ENCODE data around the gene CDYL. TPM values are rescaled to one million over a fixed set of nuclear protein-coding genes. Genes with fewer than 3 reads are reported as not detected.

Gene CDYL
- total and polyA plus RNA-seq, 2 of the 4 experiments (the other 2 are of a cell fraction): 14.2 to 92.1 TPM

GRCh38 chr6:4728926-4729325 is 47.3 kb upstream of the CDYL start:
- DNase-seq: no peak
- no peak overlapping the region for H4K91ac ChIP-seq (ENCODE audit: insufficient read depth, low read depth, low read length)
- H3K27me3 ChIP-seq (ENCODE audit: control insufficient read depth, insufficient read depth, low read length): no peaks in the 10 kb centered on the region; the same call in 1 of the 2 replicates
- H2BK20ac ChIP-seq (ENCODE audit: low read depth, low read length): no peak overlapping the region
- H3K4me1 ChIP-seq (ENCODE audit: control insufficient read depth, insufficient read depth, low read length): peaks cover 3% of the 10 kb centered on the region; the same call in 1 of the 2 replicates
- no peak overlapping the region for H2AK5ac ChIP-seq (ENCODE audit: low read depth, low read length)
- H2BK5ac ChIP-seq (ENCODE audit: low read depth, low read length, poor library complexity, severe bottlenecking): no peak overlapping the region
- no peak overlapping the region for H4K5ac ChIP-seq (ENCODE audit: low read depth, low read length)
- H2BK120ac ChIP-seq (ENCODE audit: low read depth, low read length): no peak overlapping the region
- ATAC-seq (ENCODE audit: low read depth): no peak
- H3K4me2 ChIP-seq (ENCODE audit: low read depth, low read length): no peak overlapping the region
- CTCF ChIA-PET: no interaction called here
- H3K23ac ChIP-seq (ENCODE audit: low read depth, low read length): no peak overlapping the region
- no peaks in the 10 kb centered on the region for H3K9me1 ChIP-seq (ENCODE audit: insufficient read depth, low read length)
- BruUV-seq (replicated peaks): no TSS peak
- H4K20me1 ChIP-seq (ENCODE audit: insufficient read depth, low read length): no peaks in the 10 kb centered on the region; the same call in 1 of the 2 replicates
- H3K14ac ChIP-seq (replicated peaks; ENCODE audit: low read depth, low read length): no peak overlapping the region
- no peak overlapping the region for H3K9ac ChIP-seq (ENCODE audit: low read depth, low read length)
- intact Hi-C loops (cut with micrococcal nuclease): no loop called here
- no peak overlapping the region for H3K18ac ChIP-seq (ENCODE audit: low read depth, low read length)
- 46% methylated on average over 2 of the region's 2 CpGs; no CpG with 5 or more reads in 1 of the 2 experiments for WGBS, 2 experiments (ENCODE audit: extremely low coverage in 2 of 2, insufficient read length in 1 of 2)
- TF ChIP-seq MAZ (IDR thresholded peaks at IDR 0.05; ENCODE audit: borderline replicate concordance, low read depth, low read length) (no peak), ELK1 (IDR thresholded peaks at IDR 0.05; ENCODE audit: borderline replicate concordance, low read depth, low read length) (no peak), BHLHE40 (IDR thresholded peaks at IDR 0.05; ENCODE audit: low read depth, low read length) (no peak), FOS (IDR thresholded peaks at IDR 0.05; ENCODE audit: low read depth, low read length) (no peak), RFX5 (IDR thresholded peaks at IDR 0.05; ENCODE audit: low read depth, low read length) (no peak), MXI1 (IDR thresholded peaks at IDR 0.05; ENCODE audit: borderline replicate concordance, low read depth, low read length) (no peak), RCOR1 (IDR thresholded peaks at IDR 0.05; ENCODE audit: insufficient replicate concordance, low read length) (no peak), SMC3 (IDR thresholded peaks at IDR 0.05; ENCODE audit: low read depth, low read length) (no peak), POLR2A (IDR thresholded peaks at IDR 0.05; ENCODE audit: low read depth, low read length) (no peak), CTCF (conservative IDR thresholded peaks at IDR 0.05; ENCODE audit: low read depth, low read length) (no peak), RAD21 (IDR thresholded peaks at IDR 0.05; ENCODE audit: low read length) (no peak), CEBPB (IDR thresholded peaks at IDR 0.05; ENCODE audit: low read depth, low read length) (no peak)
- H3K4ac ChIP-seq (ENCODE audit: low read depth, low read length): no peak overlapping the region
- POLR2A ChIA-PET (ENCODE audit: unreplicated experiment): no interaction called here
- in situ Hi-C loops (cut with MboI; ENCODE audit: low sequenced_read_pairs): no loop called here
- no peaks in the 10 kb centered on the region for H3K79me1 ChIP-seq (ENCODE audit: low read depth in 1 of 2, low read length in 2 of 2)
- no peaks in the 10 kb centered on the region for H3K9me3 ChIP-seq (ENCODE audit: control insufficient read depth, insufficient read depth, low read length)
- no peak overlapping the region for H3K4me3 ChIP-seq (ENCODE audit: insufficient read depth, low read depth, low read length)
- dilution Hi-C loops (cut with HindIII; ENCODE audit: low sequenced_read_pairs, unreplicated experiment): no loop called here
- H2BK15ac ChIP-seq (ENCODE audit: low read depth, low read length): no peak overlapping the region
- no peak overlapping the region for H4K8ac ChIP-seq (ENCODE audit: low read depth in 2 of 2, low read length in 2 of 2)
- H2AK9ac ChIP-seq (replicated peaks; ENCODE audit: low read depth, low read length, poor library complexity): no peak overlapping the region
- no peaks in the 10 kb centered on the region for H3K36me3 ChIP-seq (ENCODE audit: control insufficient read depth, insufficient read depth, low read length)
- H2AFZ ChIP-seq (replicated peaks; ENCODE audit: low read length, poor library complexity): no peak overlapping the region
- H3K27ac ChIP-seq (ENCODE audit: insufficient read depth, low read length): no peak overlapping the region
- no peak overlapping the region for H3K56ac ChIP-seq (ENCODE audit: extremely low read depth, insufficient read depth, low read length)

Data from IMR-90 (cell line).